IMR-90 (cell line): Measurements from ENCODE around the gene HSPA12A. TPM values are rescaled to one million over a fixed set of nuclear protein-coding genes. Genes with fewer than 3 reads are reported as not detected.

Experiments
- ATAC-seq: fragments of 200-7000 bp; cut with Tn5 transposase; 2 replicates; pipeline ENCODE4 v1.9.1; 2020; ENCODE audit warnings: low read depth, mild to moderate bottlenecking, moderate library complexity
- BruUV-seq: library from RNA; stranded (reverse); fragments of 400-500 nt; replicated peaks from 2 replicates; lab custom pipeline; 2021; lab: Mats Ljungman, UMichigan
- CTCF ChIA-PET: fragments of 300-600 bp; formaldehyde crosslinking; extraction: SDS; loops from one replicate; lab custom pipeline; 2021; ENCODE audit warnings: antibody characterized with exemption; lab: Yijun Ruan, JAX
- POLR2A ChIA-PET: fragments of 300-600 bp; sonication (Branson Sonifier 250); formaldehyde crosslinking; loops from one replicate; lab custom pipeline; 2022; ENCODE audit warnings: antibody characterized with exemption; ENCODE audit not compliant: unreplicated experiment; lab: Charles Lee
- DNase-seq: peaks from one replicate; pipeline ENCODE4 v3.0.0; 2013
- H2AFZ ChIP-seq: replicated peaks from 2 replicates; pipeline ENCODE3; 2013; ENCODE audit warnings: low read length, mild to moderate bottlenecking; ENCODE audit not compliant: poor library complexity
- H2AK5ac ChIP-seq: 2 replicates; pipeline ENCODE4 v1.6.1; 2013; ENCODE audit warnings: low read depth, low read length, inconsistent platforms
- H2AK9ac ChIP-seq: replicated peaks from 2 replicates; pipeline ENCODE3; 2013; ENCODE audit warnings: mild to moderate bottlenecking, low read depth, low read length, moderate library complexity; ENCODE audit not compliant: poor library complexity
- H2BK120ac ChIP-seq: 2 replicates; pipeline ENCODE4 v1.6.1; 2013; ENCODE audit warnings: low read depth, low read length, inconsistent platforms
- H2BK15ac ChIP-seq: 3 replicates; pipeline ENCODE4 v1.6.1; 2013; ENCODE audit warnings: low read depth, low read length, inconsistent platforms
- H2BK20ac ChIP-seq: 2 replicates; pipeline ENCODE4 v1.6.1; 2013; ENCODE audit warnings: low read depth, mild to moderate bottlenecking, inconsistent platforms, low read length, moderate library complexity
- H2BK5ac ChIP-seq: 2 replicates; pipeline ENCODE4 v1.6.1; 2013; ENCODE audit warnings: mild to moderate bottlenecking, low read depth, low read length, inconsistent platforms; ENCODE audit not compliant: poor library complexity, severe bottlenecking
- H3K14ac ChIP-seq: replicated peaks from 2 replicates; pipeline ENCODE4 v1.6.1; 2013; ENCODE audit warnings: low read depth, low read length, inconsistent platforms
- H3K18ac ChIP-seq: 2 replicates; pipeline ENCODE4 v1.6.1; 2013; ENCODE audit warnings: low read depth, low read length, control low read depth
- H3K23ac ChIP-seq: 2 replicates; pipeline ENCODE4 v1.6.1; 2013; ENCODE audit warnings: low read depth, low read length, inconsistent platforms
- H3K27ac ChIP-seq: 2 replicates; pipeline ENCODE4 v1.5.1; 2013; ENCODE audit warnings: mild to moderate bottlenecking, control low read depth, low read length; ENCODE audit not compliant: insufficient read depth
- H3K27me3 ChIP-seq: 2 replicates; pipeline ENCODE4 v1.6.1; 2013; ENCODE audit warnings: low read length; ENCODE audit not compliant: control insufficient read depth, insufficient read depth
- H3K36me3 ChIP-seq: 2 replicates; pipeline ENCODE4 v1.6.1; 2013; ENCODE audit warnings: low read length, mixed read lengths; ENCODE audit not compliant: control insufficient read depth, insufficient read depth
- H3K4ac ChIP-seq: 2 replicates; pipeline ENCODE4 v1.6.1; 2013; ENCODE audit warnings: low read depth, low read length, inconsistent platforms
- H3K4me1 ChIP-seq: 2 replicates; pipeline ENCODE4 v1.6.1; 2013; ENCODE audit warnings: low read length, mixed read lengths; ENCODE audit not compliant: control insufficient read depth, insufficient read depth
- H3K4me2 ChIP-seq: 2 replicates; pipeline ENCODE4 v1.6.1; 2013; ENCODE audit warnings: low read depth, mild to moderate bottlenecking, control low read depth, low read length, moderate library complexity
- H3K4me3 ChIP-seq: 2 replicates; pipeline ENCODE4 v1.5.1; 2013; ENCODE audit warnings: low read depth, mild to moderate bottlenecking, control low read depth, low read length, moderate library complexity; ENCODE audit not compliant: insufficient read depth
- H3K56ac ChIP-seq: 2 replicates; pipeline ENCODE4 v1.6.1; 2013; ENCODE audit warnings: low read length, inconsistent platforms; ENCODE audit not compliant: insufficient read depth; ENCODE audit errors: extremely low read depth
- H3K79me1 ChIP-seq, 2 experiments: 2 replicates each; pipeline ENCODE4 v1.6.1; 2013; ENCODE audit warnings: low read length in 2 of 2, inconsistent platforms in 1 of 2, low read depth in 1 of 2
- H3K9ac ChIP-seq: 2 replicates; pipeline ENCODE4 v1.6.1; 2013; ENCODE audit warnings: low read depth, low read length, control low read depth
- H3K9me1 ChIP-seq: 2 replicates; pipeline ENCODE4 v1.6.1; 2013; ENCODE audit warnings: low read length, inconsistent platforms; ENCODE audit not compliant: insufficient read depth
- H3K9me3 ChIP-seq: 2 replicates; pipeline ENCODE4 v1.6.1; 2013; ENCODE audit warnings: low read length; ENCODE audit not compliant: control insufficient read depth, insufficient read depth
- H4K20me1 ChIP-seq: 2 replicates; pipeline ENCODE4 v1.6.1; 2013; ENCODE audit warnings: low read length, inconsistent platforms; ENCODE audit not compliant: insufficient read depth
- H4K5ac ChIP-seq: 2 replicates; pipeline ENCODE4 v1.6.1; 2013; ENCODE audit warnings: mild to moderate bottlenecking, low read depth, low read length, control low read depth
- H4K8ac ChIP-seq, 2 experiments: 2 replicates each; pipeline ENCODE4 v1.6.1; 2013; ENCODE audit warnings: low read depth in 2 of 2, low read length in 2 of 2, control low read depth in 1 of 2, inconsistent platforms in 1 of 2
- H4K91ac ChIP-seq: 2 replicates; pipeline ENCODE4 v1.6.1; 2013; ENCODE audit warnings: low read depth, low read length, inconsistent platforms; ENCODE audit not compliant: insufficient read depth
- MXI1 ChIP-seq: IDR thresholded peaks from 2 replicates; pipeline ENCODE4 v1.6.1; 2012; ENCODE audit warnings: low read depth, mild to moderate bottlenecking, low read length, moderate library complexity, borderline replicate concordance
- RFX5 ChIP-seq: IDR thresholded peaks from 2 replicates; pipeline ENCODE4 v1.8.0; 2012; ENCODE audit warnings: low read depth, mild to moderate bottlenecking, low read length, moderate library complexity
- WGBS, 2 experiments: methylation state at CpG; one replicate each; pipeline versions ENCODE4 v1.1.5 to v1.1.7; 2013; ENCODE audit warnings: missing lambda C conversion rate in 2 of 2; ENCODE audit not compliant: insufficient read length in 1 of 2; ENCODE audit errors: extremely low coverage in 2 of 2; 5-methylcytosine and 5-hydroxymethylcytosine counted together
- dilution Hi-C: fragments of 300-500 bp; cut with HindIII; formaldehyde crosslinking; loops from one replicate; pipeline ENCODE4 v1.14.3; 2018; ENCODE audit warnings: low sequenced_read_pairs; ENCODE audit not compliant: unreplicated experiment
- in situ Hi-C: fragments of 300-500 bp; cut with MboI; formaldehyde crosslinking; loops from 3 replicates; pipeline ENCODE4 v1.14.3; 2019; ENCODE audit warnings: low sequenced_read_pairs, inconsistent platforms, mixed read lengths
- intact Hi-C: fragments of 100-400 bp; cut with micrococcal nuclease; formaldehyde crosslinking; loops from 2 replicates; pipeline ENCODE4 v1.10.0; 2022
- polyA plus RNA-seq, 3 experiments: library from polyadenylated mRNA; depleted of rRNA; stranded (reverse); fragments of >200 nt; gene quantifications; 2 replicates each; pipeline ENCODE4 v1.2.3, GENCODE V29; 2012; ENCODE audit warnings: low replicate concordance in 1 of 3
- total RNA-seq: library from RNA; depleted of rRNA; stranded (reverse); fragments of >200 nt; gene quantifications from 2 replicates; pipeline ENCODE4 v1.2.3, GENCODE V29; 2012

Gene HSPA12A
- total and polyA plus RNA-seq, 2 of the 4 experiments (the other 2 are of a cell fraction): 16.1 to 16.7 TPM

- H3K27me3 ChIP-seq: no peaks in the 10 kb centered on the region
- no peak overlapping the region for H2BK120ac ChIP-seq
- no peak overlapping the region for H2AFZ ChIP-seq
- peaks cover 15 to 25% of the 10 kb centered on the region in 2 experiments for H3K79me1 ChIP-seq
- H3K4me3 ChIP-seq: no peak overlapping the region
- no peaks in the 10 kb centered on the region for H4K20me1 ChIP-seq
- no TSS peak for BruUV-seq
- H4K8ac ChIP-seq: no peak overlapping the region
- no peak overlapping the region for H3K9ac ChIP-seq
- H3K14ac ChIP-seq: no peak overlapping the region
- H3K9me1 ChIP-seq: peaks cover 16% of the 10 kb centered on the region; the same call in 1 of the 2 replicates
- dilution Hi-C loops: no loop called here
- no peak overlapping the region for H3K4me2 ChIP-seq
- in situ Hi-C loops: no loop called here
- no peak overlapping the region for H2BK5ac ChIP-seq
- ATAC-seq (no peak), DNase-seq (no peak)
- intact Hi-C loops: loop anchor here (5.0 kb wide), 1 partner anchor 1787 kb away; no protein-coding TSS in a partner anchor
- H2AK9ac ChIP-seq: no peak overlapping the region
- no peak overlapping the region for H4K91ac ChIP-seq
- peaks cover 10% of the 10 kb centered on the region for H3K4me1 ChIP-seq
- no peak overlapping the region for H3K23ac ChIP-seq
- peak overlapping the region; percentile 17 for H2AK5ac ChIP-seq
- H3K4ac ChIP-seq: no peak overlapping the region
- H2BK20ac ChIP-seq: no peak overlapping the region
- POLR2A ChIA-PET: no interaction called here
- no peak overlapping the region for H3K56ac ChIP-seq
- no peak overlapping the region for H3K18ac ChIP-seq
- H3K36me3 ChIP-seq: no peaks in the 10 kb centered on the region
- WGBS, 2 experiments: 96% methylated on average over 5 of the region's 12 CpGs; no CpG with 5 or more reads in 1 of the 2 experiments
- no peak overlapping the region for H2BK15ac ChIP-seq
- H3K9me3 ChIP-seq: no peaks in the 10 kb centered on the region
- H3K27ac ChIP-seq: no peak overlapping the region
- TF ChIP-seq MXI1: no peak
- no peak for TF ChIP-seq RFX5
- CTCF ChIA-PET: no interaction called here
- no peak overlapping the region for H4K5ac ChIP-seq
Observed at GRCh38 chr10:116744163-116744753, 1.9 kb upstream of the HSPA12A start.
